Fibroblast of the aortic adventitia (primary cell): ENCODE results near the gene VSIR. TPM values are rescaled to one million over a fixed set of nuclear protein-coding genes. Genes with fewer than 3 reads are reported as not detected.
A peak's percentile ranks its signal among the peaks of the same experiment; 100 is the strongest.

Experiments used
- DNase-seq: peaks from one replicate; pipeline ENCODE4 v3.0.0-alpha.2; 2010; ENCODE audit warnings: low read depth
- H3K4me3 ChIP-seq: 2 replicates; pipeline ENCODE4 v1.5.1; 2011; ENCODE audit warnings: low read depth, mild to moderate bottlenecking, control low read depth, low read length, moderate library complexity
- total RNA-seq: library from RNA; depleted of rRNA; stranded (reverse); fragments of >200 nt; gene quantifications from 2 replicates; pipeline ENCODE4 v1.2.3, GENCODE V29; 2012; ENCODE audit warnings: low replicate concordance
- TF ChIP-seq, protein P1 (sequence below): IDR thresholded peaks from 2 replicates; pipeline ENCODE4 v1.5.1; 2011; ENCODE audit warnings: mild to moderate bottlenecking, low read length, control low read depth, inconsistent platforms; ENCODE audit not compliant: insufficient read depth

The VSIR gene
- total RNA-seq, 1 donor = 16.9 TPM

DNA sequence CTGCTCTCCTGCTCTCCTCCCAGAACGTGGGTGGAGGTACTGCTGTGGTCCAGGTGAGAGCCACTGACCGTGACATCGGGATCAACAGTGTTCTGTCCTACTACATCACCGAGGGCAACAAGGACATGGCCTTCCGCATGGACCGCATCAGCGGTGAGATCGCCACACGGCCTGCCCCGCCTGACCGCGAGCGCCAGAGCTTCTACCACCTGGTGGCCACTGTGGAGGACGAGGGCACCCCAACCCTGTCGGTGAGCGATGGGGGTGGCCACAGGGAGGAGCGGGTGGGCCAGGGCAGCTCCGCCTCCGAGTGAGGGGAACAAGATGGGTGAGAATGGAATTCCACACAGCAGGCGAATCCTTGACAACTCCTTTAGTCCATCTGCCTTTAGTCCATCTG lies 31.6 kb downstream of the VSIR start:
- TF ChIP-seq, protein P1, sequence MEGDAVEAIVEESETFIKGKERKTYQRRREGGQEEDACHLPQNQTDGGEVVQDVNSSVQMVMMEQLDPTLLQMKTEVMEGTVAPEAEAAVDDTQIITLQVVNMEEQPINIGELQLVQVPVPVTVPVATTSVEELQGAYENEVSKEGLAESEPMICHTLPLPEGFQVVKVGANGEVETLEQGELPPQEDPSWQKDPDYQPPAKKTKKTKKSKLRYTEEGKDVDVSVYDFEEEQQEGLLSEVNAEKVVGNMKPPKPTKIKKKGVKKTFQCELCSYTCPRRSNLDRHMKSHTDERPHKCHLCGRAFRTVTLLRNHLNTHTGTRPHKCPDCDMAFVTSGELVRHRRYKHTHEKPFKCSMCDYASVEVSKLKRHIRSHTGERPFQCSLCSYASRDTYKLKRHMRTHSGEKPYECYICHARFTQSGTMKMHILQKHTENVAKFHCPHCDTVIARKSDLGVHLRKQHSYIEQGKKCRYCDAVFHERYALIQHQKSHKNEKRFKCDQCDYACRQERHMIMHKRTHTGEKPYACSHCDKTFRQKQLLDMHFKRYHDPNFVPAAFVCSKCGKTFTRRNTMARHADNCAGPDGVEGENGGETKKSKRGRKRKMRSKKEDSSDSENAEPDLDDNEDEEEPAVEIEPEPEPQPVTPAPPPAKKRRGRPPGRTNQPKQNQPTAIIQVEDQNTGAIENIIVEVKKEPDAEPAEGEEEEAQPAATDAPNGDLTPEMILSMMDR = no peak
- no peak for DNase-seq
- H3K4me3 ChIP-seq = no peak overlapping the region

DNA sequence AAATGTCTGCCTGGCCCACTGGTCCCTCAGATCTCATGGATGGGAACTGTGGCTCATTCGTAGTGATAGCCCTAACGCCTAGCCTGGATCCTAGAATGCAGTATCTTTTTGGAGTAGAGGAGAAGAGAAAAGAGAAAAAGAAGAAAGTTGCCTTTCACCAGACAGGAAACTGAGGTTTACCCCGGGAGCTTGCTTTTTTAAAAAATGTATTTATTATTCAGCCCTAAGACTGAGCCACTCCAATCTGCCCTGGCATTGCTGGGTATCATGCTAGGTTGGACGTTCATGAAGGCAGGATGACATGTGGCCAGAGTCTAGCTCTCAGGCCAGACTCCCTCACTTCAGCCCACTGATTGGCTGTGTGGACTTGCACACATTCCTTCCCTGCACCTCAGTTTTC lies 32.3 kb downstream of the VSIR start:
- DNase-seq = no peak
- TF ChIP-seq, protein P1 = no peak
- no peak overlapping the region for H3K4me3 ChIP-seq

DNA sequence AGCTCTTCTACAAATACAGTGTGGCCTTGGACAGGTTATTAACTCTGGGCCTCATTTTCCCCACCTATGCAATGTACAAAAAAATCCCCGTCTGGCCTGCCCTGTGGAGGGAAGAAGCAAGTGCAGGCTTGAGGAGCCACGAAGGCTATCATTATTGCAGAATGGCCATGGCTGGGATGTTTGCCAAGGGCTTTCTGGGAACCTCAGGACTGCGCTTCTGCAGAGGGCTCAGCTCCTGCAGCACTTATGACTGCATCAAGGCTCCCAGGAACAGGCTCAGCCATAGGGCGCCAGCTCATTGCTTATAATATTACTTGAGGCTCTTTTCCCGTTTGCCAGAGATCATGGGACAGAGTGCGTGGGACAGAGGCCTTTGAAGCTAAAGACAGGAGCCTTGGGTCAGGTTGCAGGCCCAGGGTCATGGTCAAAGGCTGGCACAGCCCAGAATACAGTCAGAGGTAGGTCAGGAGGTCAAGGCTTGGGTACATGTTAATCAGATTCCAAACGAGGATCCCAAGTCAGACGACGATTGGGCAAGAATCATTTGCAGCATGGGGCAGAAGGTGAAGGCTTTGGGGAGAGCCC lies 33.2 kb downstream of the VSIR start:
- no peak overlapping the region for H3K4me3 ChIP-seq
- peak; percentile 82 for DNase-seq
- TF ChIP-seq, protein P1 = peak; percentile 41

DNA sequence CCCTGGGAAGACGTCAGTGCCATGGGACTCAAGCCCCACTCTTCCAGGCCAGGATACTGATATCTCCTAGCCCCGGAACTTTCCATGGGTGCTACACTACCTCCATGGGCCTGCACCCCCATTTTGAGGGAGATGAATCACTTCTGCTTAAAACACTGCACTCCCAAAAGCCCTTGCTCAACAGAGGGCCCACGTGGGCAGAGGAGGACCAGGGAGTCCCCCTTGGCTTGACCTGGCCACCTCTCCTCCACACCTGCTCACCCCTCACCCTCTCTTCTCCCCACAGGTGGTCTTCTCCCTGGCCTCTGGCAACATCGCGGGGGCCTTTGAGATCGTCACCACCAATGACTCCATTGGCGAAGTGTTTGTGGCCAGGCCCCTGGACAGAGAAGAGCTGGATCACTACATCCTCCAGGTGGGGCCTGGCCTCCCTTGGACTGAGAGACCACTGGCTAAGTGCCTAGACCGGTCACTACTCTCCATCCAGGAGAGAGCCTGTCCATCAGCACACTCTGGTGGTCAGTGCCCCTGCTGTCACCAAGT lies 33.9 kb downstream of the VSIR start:
- TF ChIP-seq, protein P1 = no peak
- H3K4me3 ChIP-seq = no peak overlapping the region
- no peak for DNase-seq

DNA sequence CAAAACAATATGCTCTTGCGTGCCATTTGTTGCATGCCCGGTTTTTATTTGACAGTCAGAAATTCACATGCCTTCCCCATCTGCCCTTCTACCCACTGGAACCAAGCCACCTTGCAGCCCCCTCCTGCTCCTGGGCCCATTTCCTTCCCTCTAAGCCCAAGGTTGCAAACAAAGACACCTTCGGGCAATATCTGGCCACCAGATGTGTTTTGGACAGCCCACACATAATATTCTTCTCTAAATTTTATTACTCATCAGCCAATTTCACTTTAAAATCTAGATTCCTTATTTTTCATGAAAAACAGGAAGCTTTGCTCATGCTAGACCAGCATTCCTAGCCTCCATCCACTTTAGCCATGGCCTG lies 35.5 kb downstream of the VSIR start:
- TF ChIP-seq, protein P1 = no peak
- DNase-seq = no peak

DNA sequence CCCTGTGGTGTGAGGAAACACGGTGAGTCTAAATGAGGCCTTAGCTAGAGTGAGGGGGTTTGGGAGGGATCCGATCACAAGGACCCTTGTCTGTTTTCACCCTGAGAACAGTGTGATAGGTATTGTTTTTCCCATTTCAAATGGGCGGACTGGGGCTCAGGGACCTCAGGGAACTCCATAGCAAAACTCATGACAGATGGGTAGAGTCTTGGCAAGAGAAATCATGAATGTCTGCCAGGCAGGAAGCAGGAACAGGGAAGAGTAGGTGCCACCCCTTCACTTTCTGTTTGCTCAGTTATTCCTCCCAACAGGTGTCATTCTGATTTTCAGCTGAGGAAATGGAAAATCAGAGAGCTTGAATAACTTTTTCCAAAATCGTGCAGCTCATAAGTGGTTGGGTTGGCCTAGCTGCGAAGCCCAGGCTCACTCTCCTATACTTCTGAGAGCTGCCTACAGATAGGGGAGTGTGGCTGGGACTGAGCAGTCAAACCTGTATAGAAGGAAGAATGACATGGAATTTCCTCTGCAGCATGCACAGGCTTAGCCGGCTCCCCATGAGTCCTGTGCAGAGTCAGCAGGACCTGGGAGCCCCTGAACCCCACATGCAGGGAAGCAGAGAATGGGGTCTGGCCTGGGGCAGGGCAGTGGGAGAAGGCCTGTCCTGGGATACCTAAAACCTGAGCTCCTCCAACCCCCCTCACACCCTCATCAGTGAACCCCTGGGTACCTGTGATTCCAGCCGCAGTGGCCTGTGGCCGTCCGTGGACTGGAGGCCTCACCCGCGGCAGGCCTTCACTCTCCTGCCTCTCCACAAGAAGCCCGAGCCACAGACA lies 36.1 kb downstream of the VSIR start:
- DNase-seq = no peak
- TF ChIP-seq, protein P1 = no peak
- no peak overlapping the region for H3K4me3 ChIP-seq

More for the DNA sequence above, 35.5 kb downstream of the VSIR start:
- H3K4me3 ChIP-seq = no peak overlapping the region
